BE2C (cell line): ENCODE measurements around the gene PIK3C2G.
"Not testable (repeated sequence)": the region's sequence is repeated elsewhere in the genome, so short reads cannot be mapped to it uniquely, and the experiment has no call there.

Source experiments
- DNase-seq: peaks from one replicate; pipeline ENCODE4 v3.0.0-alpha.2; 2020
- H3K27me3 ChIP-seq: fragments of 250-450 bp; sonication (Bioruptor Pico); 2 replicates; pipeline ENCODE4 v1.5.1; 2020; ENCODE audit warnings: mild to moderate bottlenecking
- H3K36me3 ChIP-seq: fragments of 250-450 bp; sonication (Bioruptor Pico); 2 replicates; pipeline ENCODE4 v1.5.1; 2020; ENCODE audit warnings: mild to moderate bottlenecking
- H3K4me1 ChIP-seq: fragments of 250-450 bp; sonication (Bioruptor Pico); 2 replicates; pipeline ENCODE4 v1.5.1; 2020
- H3K4me3 ChIP-seq: 2 replicates; pipeline ENCODE4 v1.5.1; 2011; ENCODE audit warnings: low read depth, low read length
- H3K9me3 ChIP-seq: fragments of 250-450 bp; sonication (Bioruptor Pico); 2 replicates; pipeline ENCODE4 v1.5.1; 2020
- TF ChIP-seq, protein P1 (sequence below): IDR thresholded peaks from 2 replicates; pipeline ENCODE4 v1.5.1; 2012; ENCODE audit warnings: mild to moderate bottlenecking, low read depth, low read length

The PIK3C2G gene

GRCh38 chr12:18486036-18486435 lies 224.7 kb downstream of the PIK3C2G start:
- H3K9me3 ChIP-seq, result peaks cover 3% of the 10 kb centered on the region; the same call in 1 of the 2 replicates
- H3K4me1 ChIP-seq, result no peaks in the 10 kb centered on the region
- no peaks in the 10 kb centered on the region for H3K27me3 ChIP-seq
- H3K36me3 ChIP-seq, result no peaks in the 10 kb centered on the region
- no peak for DNase-seq
- no peak overlapping the region for H3K4me3 ChIP-seq
- TF ChIP-seq, protein P1, sequence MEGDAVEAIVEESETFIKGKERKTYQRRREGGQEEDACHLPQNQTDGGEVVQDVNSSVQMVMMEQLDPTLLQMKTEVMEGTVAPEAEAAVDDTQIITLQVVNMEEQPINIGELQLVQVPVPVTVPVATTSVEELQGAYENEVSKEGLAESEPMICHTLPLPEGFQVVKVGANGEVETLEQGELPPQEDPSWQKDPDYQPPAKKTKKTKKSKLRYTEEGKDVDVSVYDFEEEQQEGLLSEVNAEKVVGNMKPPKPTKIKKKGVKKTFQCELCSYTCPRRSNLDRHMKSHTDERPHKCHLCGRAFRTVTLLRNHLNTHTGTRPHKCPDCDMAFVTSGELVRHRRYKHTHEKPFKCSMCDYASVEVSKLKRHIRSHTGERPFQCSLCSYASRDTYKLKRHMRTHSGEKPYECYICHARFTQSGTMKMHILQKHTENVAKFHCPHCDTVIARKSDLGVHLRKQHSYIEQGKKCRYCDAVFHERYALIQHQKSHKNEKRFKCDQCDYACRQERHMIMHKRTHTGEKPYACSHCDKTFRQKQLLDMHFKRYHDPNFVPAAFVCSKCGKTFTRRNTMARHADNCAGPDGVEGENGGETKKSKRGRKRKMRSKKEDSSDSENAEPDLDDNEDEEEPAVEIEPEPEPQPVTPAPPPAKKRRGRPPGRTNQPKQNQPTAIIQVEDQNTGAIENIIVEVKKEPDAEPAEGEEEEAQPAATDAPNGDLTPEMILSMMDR, result no peak

GRCh38 chr12:18487509-18487908 lies 226.2 kb downstream of the PIK3C2G start:
- TF ChIP-seq, protein P1, result no peak
- H3K4me3 ChIP-seq, result no peak overlapping the region
- H3K27me3 ChIP-seq, result no peaks in the 10 kb centered on the region
- peaks cover 3% of the 10 kb centered on the region; the same call in 1 of the 2 replicates for H3K9me3 ChIP-seq
- no peak for DNase-seq
- no peaks in the 10 kb centered on the region for H3K36me3 ChIP-seq
- H3K4me1 ChIP-seq, result no peaks in the 10 kb centered on the region

DNA sequence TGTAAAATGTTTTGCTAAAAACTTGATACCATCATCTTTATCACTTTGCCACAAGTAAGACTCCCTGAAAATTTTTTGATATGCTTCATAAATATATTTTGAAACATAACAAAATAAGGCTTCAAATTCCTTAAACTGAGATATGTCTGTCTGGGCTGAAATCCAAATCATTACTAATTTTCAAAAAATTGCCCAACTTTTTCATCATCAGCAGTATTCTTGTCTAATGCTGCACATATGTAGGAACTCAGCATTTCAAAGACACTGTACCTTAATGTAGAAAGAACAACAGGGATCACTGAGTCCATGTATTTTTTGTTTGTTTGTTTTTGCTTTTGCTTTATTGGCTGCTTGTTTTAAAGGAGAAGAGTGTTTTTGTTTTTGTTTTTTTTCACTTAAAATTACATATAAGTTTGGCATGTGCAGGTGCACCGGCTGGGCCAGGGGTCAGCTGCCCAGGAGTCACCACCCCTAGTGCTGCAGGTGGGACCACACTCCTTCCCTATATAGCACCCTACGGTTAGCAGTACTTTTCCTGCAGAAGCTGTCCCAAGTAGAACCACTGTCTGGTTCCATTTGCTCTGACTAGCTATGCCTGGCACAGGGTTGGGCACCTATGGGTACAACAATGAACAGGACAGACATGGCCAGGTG lies 231.2 kb downstream of the PIK3C2G start:
- Histone ChIP-seq H3K9me3 (no peaks in the 10 kb centered on the region), H3K4me1 (no peaks in the 10 kb centered on the region), H3K27me3 (peaks cover 14% of the 10 kb centered on the region), H3K4me3 (no peak overlapping the region), H3K36me3 (no peaks in the 10 kb centered on the region)
- DNase-seq, result no peak
- TF ChIP-seq, protein P1, result no peak

- no peaks in the 10 kb centered on the region for H3K9me3 ChIP-seq
- TF ChIP-seq, protein P1, result no peak
- H3K4me1 ChIP-seq, result no peaks in the 10 kb centered on the region
- H3K27me3 ChIP-seq, result peaks cover 14% of the 10 kb centered on the region
- DNase-seq, result no peak
- H3K4me3 ChIP-seq, result no peak overlapping the region
- H3K36me3 ChIP-seq, result no peaks in the 10 kb centered on the region
Observed at GRCh38 chr12:18496156-18496555, 234.8 kb downstream of the PIK3C2G start.

DNA sequence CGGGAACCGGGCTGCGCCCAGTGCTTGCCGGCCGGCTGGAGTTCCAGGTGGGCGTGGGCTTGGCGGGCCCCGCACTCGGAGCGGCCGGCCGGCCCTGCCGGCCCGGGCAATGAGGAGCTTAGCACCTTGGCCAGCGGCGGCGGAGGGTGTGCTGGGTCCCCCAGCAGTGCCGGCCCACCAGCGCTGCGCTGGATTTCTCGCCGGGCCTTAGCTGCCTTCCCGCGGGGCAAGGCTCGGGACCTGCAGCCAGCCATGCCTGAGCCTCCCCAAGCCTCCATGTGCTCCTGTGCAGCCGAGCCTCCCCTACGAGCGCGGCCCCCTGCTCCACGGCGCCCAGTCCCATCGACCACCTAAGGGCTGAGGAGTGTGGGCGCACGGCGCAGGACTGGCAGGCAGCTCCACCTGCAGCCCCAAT lies 238.8 kb downstream of the PIK3C2G start:
- H3K27me3 ChIP-seq, result peaks cover 14% of the 10 kb centered on the region
- H3K4me3 ChIP-seq, H3K4me1 ChIP-seq, DNase-seq, H3K36me3 ChIP-seq, H3K9me3 ChIP-seq: not testable (repeated sequence)

DNA sequence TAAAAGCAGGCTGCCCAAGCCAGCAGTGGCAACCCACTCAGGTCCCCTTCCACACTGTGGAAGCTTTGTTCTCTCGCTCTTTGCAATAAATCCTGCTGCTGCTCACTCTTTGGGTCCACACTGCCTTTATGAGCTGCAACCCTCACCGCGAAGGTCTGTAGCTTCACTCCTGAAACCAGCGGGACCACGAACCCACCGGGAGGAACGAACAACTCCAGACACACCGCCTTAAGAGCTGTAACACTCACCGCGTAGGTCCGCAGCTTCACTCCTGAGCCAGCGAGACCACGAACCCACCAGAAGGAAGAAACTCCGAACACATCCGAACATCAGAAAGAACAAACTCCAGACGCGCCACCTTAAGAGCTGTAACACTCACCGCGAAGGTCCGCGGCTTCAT lies 239.4 kb downstream of the PIK3C2G start:
- not testable (repeated sequence) for H3K9me3 ChIP-seq, H3K4me1 ChIP-seq, H3K4me3 ChIP-seq, H3K36me3 ChIP-seq, DNase-seq
- peaks cover 13% of the 10 kb centered on the region for H3K27me3 ChIP-seq

GRCh38 chr12:18502422-18502968 lies 241.2 kb downstream of the PIK3C2G start:
- peaks cover 7% of the 10 kb centered on the region for H3K27me3 ChIP-seq
- H3K4me3 ChIP-seq, result no peak overlapping the region
- TF ChIP-seq, protein P1, result no peak
- no peaks in the 10 kb centered on the region for H3K9me3 ChIP-seq
- H3K36me3 ChIP-seq, result no peaks in the 10 kb centered on the region
- DNase-seq, result no peak
- H3K4me1 ChIP-seq, result no peaks in the 10 kb centered on the region
